Cerebellar cortex (tissue), 1 donor: ENCODE results near the gene MAJIN.

ENCODE experiments used
- DNase-seq: peaks from one replicate; pipeline ENCODE4 v3.0.0-alpha.2; 2015; ENCODE audit warnings: low spot score

MAJIN gene

DNA sequence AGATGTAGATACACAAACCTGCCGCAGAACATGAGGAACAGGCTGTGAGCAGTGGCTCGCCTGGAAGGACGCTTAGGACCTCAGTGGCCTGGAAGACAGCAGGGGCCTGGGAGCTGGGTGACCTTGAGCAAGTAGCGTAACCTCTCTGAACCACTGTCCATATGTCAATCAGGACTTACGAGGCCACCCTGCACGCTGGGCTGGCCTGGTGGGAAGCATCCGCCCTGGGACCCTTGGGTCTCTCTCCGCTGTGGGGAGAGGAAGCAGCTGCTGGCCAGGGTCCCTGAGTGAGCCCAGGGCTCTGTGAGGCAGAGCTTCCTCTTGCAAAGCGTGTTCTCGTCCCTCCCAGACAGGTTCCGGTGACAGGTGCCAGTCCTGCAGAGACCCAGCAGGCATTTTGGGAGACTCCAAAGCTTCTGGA, 79.5 kb downstream of the MAJIN start:
- peak; percentile 60 for DNase-seq

DNA sequence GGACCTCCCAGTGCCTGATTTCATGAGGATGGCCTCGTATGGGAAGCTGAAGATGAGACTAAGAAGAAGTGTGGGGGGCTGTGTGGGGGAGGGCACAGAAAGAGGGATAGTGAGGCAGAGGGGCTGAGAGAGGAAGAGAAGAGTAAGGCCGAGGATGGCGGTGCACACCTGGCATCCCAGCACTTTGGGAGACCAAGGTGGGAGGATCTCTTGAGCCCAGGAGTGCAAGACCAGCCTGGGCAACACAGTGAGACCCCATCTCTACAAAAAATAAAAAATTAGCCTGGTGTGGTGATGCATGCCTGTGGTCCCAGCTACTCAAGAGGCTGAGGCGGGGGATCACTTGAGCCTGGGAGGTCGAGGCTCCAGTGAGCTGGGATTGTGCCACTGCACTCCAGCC, 80.0 kb downstream of the MAJIN start:
- no peak for DNase-seq

DNA sequence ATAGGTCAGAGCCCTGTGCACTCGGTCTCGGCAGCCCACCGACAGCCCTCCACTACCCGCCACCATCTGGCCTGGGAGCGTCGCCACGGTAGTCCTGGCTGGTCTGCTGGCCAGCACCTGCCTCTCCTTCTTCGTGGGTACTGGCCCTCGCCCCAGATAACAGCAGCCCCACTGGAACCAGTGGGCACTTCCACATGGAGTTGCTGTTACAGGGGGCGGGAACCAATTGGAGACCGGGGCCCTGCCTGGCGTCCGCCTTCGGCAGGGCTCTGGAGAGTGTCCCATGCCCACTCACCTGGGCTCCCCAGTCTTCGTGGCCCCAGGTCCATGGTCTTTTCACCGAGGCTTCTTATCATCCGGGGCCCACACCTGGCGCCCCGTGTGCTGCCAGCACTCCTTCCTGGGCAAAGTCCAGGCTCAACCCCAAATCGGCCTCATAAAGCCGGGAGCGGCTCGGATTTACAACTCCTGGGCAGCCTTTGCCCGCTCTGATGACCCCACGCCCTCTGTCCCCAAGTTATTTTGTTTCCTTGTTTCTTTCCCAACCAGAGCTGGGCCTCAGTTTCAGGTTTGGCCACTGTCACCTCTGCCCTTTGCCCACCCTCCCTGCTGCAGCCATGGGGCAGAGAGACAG, 80.6 kb downstream of the MAJIN start:
- no peak for DNase-seq

DNA sequence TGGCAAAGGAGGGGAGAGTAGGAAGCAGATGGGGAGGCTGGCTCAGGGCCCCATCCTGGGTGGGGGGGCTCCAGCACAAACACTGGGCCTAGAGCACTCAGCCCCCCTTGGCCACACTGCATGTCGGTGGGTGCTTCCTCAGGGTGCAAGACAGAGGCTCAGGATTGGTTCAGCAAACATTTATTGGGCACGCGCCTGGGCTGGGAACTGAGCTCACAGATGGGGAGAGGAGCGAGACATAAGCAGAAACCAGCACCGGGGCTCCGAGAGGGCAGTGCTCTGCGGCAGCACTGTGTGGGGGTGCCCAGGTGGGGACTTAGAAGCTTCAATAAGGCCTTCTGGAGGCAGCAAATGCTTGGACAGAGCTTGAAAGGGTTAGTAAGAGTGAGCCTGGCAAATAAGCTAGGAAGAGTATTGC, 81.4 kb downstream of the MAJIN start:
- peak; percentile 76 for DNase-seq

DNA sequence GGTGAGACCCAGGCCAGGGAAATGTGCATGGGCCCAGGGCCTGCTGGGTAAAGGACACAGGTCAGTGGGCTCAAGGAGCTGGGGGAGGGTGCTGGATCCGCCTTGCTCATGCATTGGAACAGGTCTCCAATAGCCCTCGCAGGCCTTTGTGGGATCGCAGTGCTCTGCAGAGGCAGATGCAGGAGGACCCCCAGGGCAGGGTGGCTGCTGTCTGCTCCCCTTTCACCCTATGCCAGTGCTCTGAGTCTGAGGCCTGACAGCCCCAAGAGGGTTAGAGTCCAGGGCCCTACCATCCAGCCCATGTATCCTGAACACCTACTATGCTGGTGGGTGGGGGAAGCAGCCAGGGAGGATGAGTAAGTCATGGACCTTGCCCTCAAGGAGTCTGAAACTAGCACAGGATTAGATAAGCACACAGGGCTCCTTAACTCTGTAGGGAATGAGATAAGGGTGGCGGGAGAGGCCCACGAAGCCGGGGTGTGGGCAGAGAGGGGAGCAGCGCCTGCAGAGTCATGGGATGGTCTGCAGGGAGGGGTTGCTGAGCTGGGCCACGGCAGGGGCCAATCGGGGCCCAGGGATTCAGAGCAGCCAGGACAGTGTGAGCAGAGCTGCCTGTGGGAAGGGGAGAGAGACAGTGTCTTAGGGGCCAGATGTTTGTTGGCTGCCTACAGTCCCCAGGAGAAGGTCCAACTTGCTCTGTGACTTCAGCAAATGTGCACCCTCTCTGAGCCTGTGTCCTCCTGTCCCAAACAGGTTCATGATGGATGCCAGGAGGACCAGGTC, 83.0 kb downstream of the MAJIN start:
- no peak for DNase-seq

DNA sequence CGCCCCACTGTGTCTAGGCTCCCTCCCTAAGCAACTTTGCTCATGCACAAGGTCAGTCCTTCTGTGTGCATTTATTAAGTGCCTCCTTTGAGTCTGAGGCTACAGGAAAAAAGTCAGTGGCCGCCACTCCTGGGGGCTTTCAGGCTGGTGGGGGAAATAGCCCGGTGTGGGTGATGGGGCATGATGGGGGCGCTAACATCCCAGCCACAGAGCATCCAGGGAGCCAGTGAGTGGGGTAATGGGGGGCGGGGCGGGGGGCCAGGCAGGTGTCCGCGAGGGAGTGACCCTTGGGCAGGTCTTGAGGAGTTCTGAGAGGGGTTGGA, 83.5 kb downstream of the MAJIN start:
- no peak for DNase-seq
